SK-N-SH (cell line): Measurements from ENCODE around the gene NT5C. TPM values are rescaled to one million over a fixed set of nuclear protein-coding genes. Genes with fewer than 3 reads are reported as not detected.

Experiments
- CTCF ChIA-PET: fragments of 300-600, 350-600 bp; formaldehyde crosslinking; extraction: SDS; loops from one replicate; lab custom pipeline; 2021; lab: Yijun Ruan, JAX
- POLR2A ChIA-PET: fragments of 350-600 bp; sonication (Branson Sonifier 250); formaldehyde crosslinking; extraction: SDS; loops from one replicate; lab custom pipeline; 2020; ENCODE audit warnings: antibody characterized with exemption, inconsistent platforms; lab: Yijun Ruan, JAX
- DNase-seq: peaks from one replicate; pipeline ENCODE4 v3.0.0; 2012
- H2AFZ ChIP-seq: fragments of 200-600 bp; sonication (generic); 2 replicates; pipeline ENCODE4 v1.8.1; 2016; ENCODE audit warnings: antibody characterized with exemption, mild to moderate bottlenecking, low read depth
- H3F3A ChIP-seq: fragments of 200-600 bp; sonication (generic); replicated peaks from 2 replicates; pipeline ENCODE3; 2016; ENCODE audit warnings: antibody characterized with exemption, mild to moderate bottlenecking; ENCODE audit not compliant: insufficient read depth
- H3K27ac ChIP-seq, 2 experiments: fragments of 200-500 bp in 1 of 2; fragments of 200-600 bp in 1 of 2; sonication (Bioruptor generic) in 1 of 2; sonication (generic), shearing (Covaris generic) in 1 of 2; 2 replicates each; pipeline versions ENCODE4 v1.5.1 to v1.6.1; 2014 to 2016; ENCODE audit warnings: low read depth in 2 of 2, inconsistent platforms in 1 of 2, low read length in 1 of 2, mild to moderate bottlenecking in 1 of 2, mixed read lengths in 1 of 2
- H3K27me3 ChIP-seq: fragments of 200-600 bp; sonication (generic), shearing (Covaris generic); 2 replicates; pipeline ENCODE4 v1.6.1; 2016; ENCODE audit warnings: mixed run types; ENCODE audit not compliant: insufficient read depth
- H3K36me3 ChIP-seq, 2 experiments: fragments of 200-500 bp in 1 of 2; fragments of 200-600 bp in 1 of 2; sonication (Bioruptor generic) in 1 of 2; sonication (generic) in 1 of 2; replicated peaks in 1 of 2; 2 replicates each; pipeline versions ENCODE3 to v1.5.1; 2014 to 2016; ENCODE audit warnings: low read length in 1 of 2, mild to moderate bottlenecking in 1 of 2; ENCODE audit not compliant: insufficient read depth in 2 of 2, control insufficient read depth in 1 of 2
- H3K4me1 ChIP-seq, 2 experiments: fragments of 200-500 bp in 1 of 2; fragments of 200-600 bp in 1 of 2; sonication (Bioruptor generic) in 1 of 2; sonication (generic), shearing (Covaris generic) in 1 of 2; 2 replicates each; pipeline versions ENCODE4 v1.5.1 to v1.6.1; 2014 to 2016; ENCODE audit warnings: low read depth in 1 of 2, low read length in 1 of 2, mixed run types in 1 of 2; ENCODE audit not compliant: insufficient read depth in 2 of 2, control insufficient read depth in 1 of 2
- H3K4me2 ChIP-seq: fragments of 200-600 bp; sonication (generic), shearing (Covaris generic); 2 replicates; pipeline ENCODE4 v1.6.1; 2017; ENCODE audit warnings: mixed run types
- H3K4me3 ChIP-seq, 2 experiments: fragments of 200-500 bp in 1 of 2; fragments of 200-600 bp in 1 of 2; sonication (Bioruptor generic) in 1 of 2; sonication (generic), shearing (Covaris generic) in 1 of 2; 2 replicates each; pipeline versions ENCODE4 v1.5.1 to v1.8.1; 2014 to 2016; ENCODE audit warnings: low read depth in 2 of 2, inconsistent platforms in 1 of 2, low read length in 1 of 2, mild to moderate bottlenecking in 1 of 2, mixed read lengths in 1 of 2, moderate library complexity in 1 of 2
- H3K79me2 ChIP-seq: fragments of 200-600 bp; sonication (generic); 2 replicates; pipeline ENCODE4 v1.8.1; 2017; ENCODE audit warnings: mild to moderate bottlenecking; ENCODE audit not compliant: insufficient read depth
- H3K9ac ChIP-seq: fragments of 200-600 bp; sonication (generic); 2 replicates; pipeline ENCODE4 v1.6.1; 2017; ENCODE audit warnings: mixed run types
- H3K9me2 ChIP-seq: fragments of 200-600 bp; sonication (generic); 2 replicates; pipeline ENCODE4 v1.6.1; 2017; ENCODE audit warnings: mixed run types
- H3K9me3 ChIP-seq: fragments of 200-600 bp; sonication (generic); 2 replicates; pipeline ENCODE4 v1.6.1; 2017; ENCODE audit warnings: mixed run types, mild to moderate bottlenecking, moderate library complexity
- H4K20me1 ChIP-seq: fragments of 200-600 bp; sonication (generic); 2 replicates; pipeline ENCODE4 v1.6.1; 2017; ENCODE audit warnings: mild to moderate bottlenecking, mixed run types; ENCODE audit not compliant: insufficient read depth
- EP300 ChIP-seq, 2 experiments: IDR thresholded peaks; 2 replicates each; pipeline versions ENCODE4 v1.4.0 to v1.6.1; 2012; ENCODE audit warnings: borderline replicate concordance in 1 of 2, low read depth in 1 of 2, low read length in 1 of 2
- EZH2phosphoT487 ChIP-seq: fragments of 200-600 bp; sonication (generic); IDR thresholded peaks from 2 replicates; pipeline ENCODE4 v1.6.1; 2017; ENCODE audit warnings: low read depth, mixed run types, mild to moderate bottlenecking, antibody characterized with exemption, moderate library complexity, borderline replicate concordance
- FOSL2 ChIP-seq: IDR thresholded peaks from 2 replicates; pipeline ENCODE4 v1.4.0; 2012; ENCODE audit warnings: low read depth, mild to moderate bottlenecking, moderate library complexity, borderline replicate concordance
- FOXM1 ChIP-seq: IDR thresholded peaks from 2 replicates; pipeline ENCODE4 v1.4.0; 2012; ENCODE audit warnings: low read depth, mild to moderate bottlenecking
- GATA2 ChIP-seq: sonication (generic); formaldehyde crosslinking; IDR thresholded peaks from 2 replicates; pipeline ENCODE4 v1.5.0; 2020; ENCODE audit warnings: mild to moderate bottlenecking, missing genetic modification reagents
- JUND ChIP-seq: IDR thresholded peaks from 2 replicates; pipeline ENCODE4 v1.4.0; 2012
- MAX ChIP-seq: IDR thresholded peaks from 2 replicates; pipeline ENCODE4 v1.4.0; 2012; ENCODE audit warnings: low read depth
- NFIC ChIP-seq: IDR thresholded peaks from 2 replicates; pipeline ENCODE4 v1.4.0; 2012; ENCODE audit warnings: borderline replicate concordance
- NRF1 ChIP-seq: IDR thresholded peaks from 2 replicates; pipeline ENCODE4 v1.6.1; 2012; ENCODE audit warnings: low read depth, mild to moderate bottlenecking, low read length
- PBX3 ChIP-seq: IDR thresholded peaks from 2 replicates; pipeline ENCODE4; 2012
- RAD21 ChIP-seq: IDR thresholded peaks from 2 replicates; pipeline ENCODE4 v1.6.1; 2012; ENCODE audit warnings: mild to moderate bottlenecking, low read length
- RCOR1 ChIP-seq: fragments of 150-350 bp; IDR thresholded peaks from 2 replicates; pipeline ENCODE4 v1.6.1; 2017; ENCODE audit warnings: antibody characterized with exemption, low read length
- REST ChIP-seq: IDR thresholded peaks from 2 replicates; pipeline ENCODE4 v1.6.1; 2012; ENCODE audit warnings: mild to moderate bottlenecking, low read depth, low read length, moderate library complexity
- RXRA ChIP-seq: IDR thresholded peaks from 2 replicates; pipeline ENCODE4 v1.4.0; 2012; ENCODE audit warnings: low read depth, mild to moderate bottlenecking, borderline replicate concordance
- SMC3 ChIP-seq: IDR thresholded peaks from 2 replicates; pipeline ENCODE4 v1.6.1; 2012; ENCODE audit warnings: low read depth, low read length, improper control_type of control experiment
- TEAD4 ChIP-seq: IDR thresholded peaks from 2 replicates; pipeline ENCODE4 v1.4.0; 2012; ENCODE audit warnings: mild to moderate bottlenecking, borderline replicate concordance; ENCODE audit not compliant: insufficient read depth
- ZBTB33 ChIP-seq: IDR thresholded peaks from 2 replicates; pipeline ENCODE4 v1.4.0; 2012; ENCODE audit warnings: low read depth, borderline replicate concordance
- WGBS: methylation state at CpG from one replicate; pipeline ENCODE4 v1.1.6; 2017; ENCODE audit warnings: low lambda C conversion rate; 5-methylcytosine and 5-hydroxymethylcytosine counted together
- polyA plus RNA-seq, 3 experiments: library from polyadenylated mRNA; depleted of rRNA; stranded (reverse); fragments of >200 nt; gene quantifications; 2 replicates each; pipeline ENCODE4 v1.2.3, GENCODE V29; 2012

NT5C gene
- polyA plus RNA-seq, 1 of the 3 experiments (the other 2 are of a cell fraction): 111 TPM

GRCh38 chr17:75115555-75115954 is 16.0 kb downstream of the NT5C start:
- Histone ChIP-seq H3K27ac (no peak overlapping the region), H3K27me3 (no peaks in the 10 kb centered on the region), H3K9me2 (no peaks in the 10 kb centered on the region), H2AFZ (no peak overlapping the region), H3K36me3 (peaks cover 0 to 9% of the 10 kb centered on the region in 2 experiments), H3K4me2 (no peak overlapping the region), H3K9me3 (no peaks in the 10 kb centered on the region), H3F3A (peaks cover 15% of the 10 kb centered on the region), H3K79me2 (peaks cover 18% of the 10 kb centered on the region; the same call in 1 of the 2 replicates), H3K4me1 (peaks cover 0 to 11% of the 10 kb centered on the region in 2 experiments; a peak in 1 of 4 replicates), H4K20me1 (no peaks in the 10 kb centered on the region), H3K4me3 (no peak overlapping the region), H3K9ac (no peak overlapping the region)
- POLR2A ChIA-PET: interaction anchor here (0.5 to 2.3 kb wide), 2 partner anchors 15 to 167 kb away, joined by 3 to 22 read pairs; partner anchors contain the start of gene NT5C
- CTCF ChIA-PET: interaction anchor here (0.6 to 11.4 kb wide), 14 partner anchors 11 to 297 kb away, joined by 3 to 422 read pairs (median 8); partner anchors contain the start of genes NT5C and NUP85
- TF ChIP-seq FOXM1 (no peak), GATA2 (CRISPR knock-in tag) (no peak), RCOR1 (no peak), EZH2phosphoT487 (no peak)
- no peak for DNase-seq

GRCh38 chr17:75114552-75115314 is 16.8 kb downstream of the NT5C start:
- TF ChIP-seq RXRA (no peak), FOSL2 (no peak), ZBTB33 (no peak), SMC3 (no peak), JUND (no peak), MAX (no peak), PBX3 (no peak), REST (no peak), RAD21 (no peak), RCOR1 (no peak), TEAD4 (no peak), EP300 (IDR thresholded peaks at IDR 0.05; ENCODE audit: borderline replicate concordance in 1 of 2, low read depth in 1 of 2, low read length in 1 of 2) (no peak), NFIC (no peak), GATA2 (CRISPR knock-in tag) (no peak), NRF1 (no peak)
- H3K9me2 ChIP-seq: no peaks in the 10 kb centered on the region
- H3K36me3 ChIP-seq: peaks cover 0 to 9% of the 10 kb centered on the region in 2 experiments
- peaks cover 21% of the 10 kb centered on the region; the same call in 1 of the 2 replicates for H3K79me2 ChIP-seq
- ChIA-PET POLR2A (interaction anchor here (1.0 to 2.3 kb wide), 8 partner anchors 10 to 153 kb away, joined by 3 to 22 read pairs (median 6); partner anchors contain the start of genes NT5C and SUMO2), CTCF (interaction anchor here (0.6 to 11.4 kb wide), 84 partner anchors 10 to 519 kb away, joined by 3 to 422 read pairs (median 6); partner anchors contain the start of genes ATP5PD, FDXR, GGA3 and GRB2)
- WGBS: 80% methylated on average over 19 of the region's 19 CpGs
- no peaks in the 10 kb centered on the region for H4K20me1 ChIP-seq
- peaks cover 15% of the 10 kb centered on the region for H3F3A ChIP-seq
- no peak overlapping the region for H3K27ac ChIP-seq
- peak overlapping the region; percentile 48; the same call in 1 of the 2 replicates for H3K4me2 ChIP-seq
- peaks cover 0 to 12% of the 10 kb centered on the region in 2 experiments; a peak in 1 of 4 replicates for H3K4me1 ChIP-seq
- H3K9ac ChIP-seq: no peak overlapping the region
- H3K4me3 ChIP-seq: no peak overlapping the region
- DNase-seq: peak; percentile 9
- no peaks in the 10 kb centered on the region for H3K9me3 ChIP-seq
- H3K27me3 ChIP-seq: no peaks in the 10 kb centered on the region
- peak overlapping the region; percentile 80; the same call in 1 of the 2 replicates for H2AFZ ChIP-seq
